Neuronal stem cell (in vitro differentiated cells): ENCODE data around the gene PIK3R2.

Experiments used
- DNase-seq: peaks from one replicate; pipeline ENCODE4 v3.0.0-alpha.2; 2013; ENCODE audit warnings: low spot score
- H2AFZ ChIP-seq: one replicate; pipeline ENCODE4 v1.6.1; 2013; ENCODE audit warnings: mild to moderate bottlenecking, low read length, inconsistent platforms
- H2AK5ac ChIP-seq: 2 replicates; pipeline ENCODE4 v1.6.1; 2013; ENCODE audit warnings: low read depth, mild to moderate bottlenecking, inconsistent platforms, low read length, moderate library complexity, mixed read lengths
- H2BK120ac ChIP-seq: 2 replicates; pipeline ENCODE4 v1.6.1; 2013; ENCODE audit warnings: low read depth, mild to moderate bottlenecking, inconsistent platforms, low read length, moderate library complexity, mixed read lengths
- H2BK12ac ChIP-seq: one replicate; pipeline ENCODE4 v1.6.1; 2013; ENCODE audit warnings: low read length, inconsistent platforms
- H2BK15ac ChIP-seq: 2 replicates; pipeline ENCODE4 v1.6.1; 2013; ENCODE audit warnings: mild to moderate bottlenecking, low read length, inconsistent platforms, mixed read lengths
- H2BK5ac ChIP-seq: one replicate; pipeline ENCODE4 v1.6.1; 2013; ENCODE audit warnings: inconsistent platforms, mild to moderate bottlenecking, low read length, moderate library complexity
- H3K14ac ChIP-seq: one replicate; pipeline ENCODE4 v1.6.1; 2013; ENCODE audit warnings: low read length, inconsistent platforms
- H3K18ac ChIP-seq: 2 replicates; pipeline ENCODE4 v1.6.1; 2013; ENCODE audit warnings: low read length, inconsistent platforms
- H3K23ac ChIP-seq: 2 replicates; pipeline ENCODE4 v1.6.1; 2013; ENCODE audit warnings: low read depth, mild to moderate bottlenecking, mixed read lengths, low read length, inconsistent platforms; ENCODE audit not compliant: poor library complexity
- H3K27ac ChIP-seq: replicated peaks from 3 replicates; pipeline ENCODE4 v1.5.1; 2013; ENCODE audit warnings: low read length, inconsistent platforms
- H3K27me3 ChIP-seq, 3 experiments: 2 replicates each; pipeline ENCODE4 v1.6.1; 2013; ENCODE audit warnings: low read length in 3 of 3, mild to moderate bottlenecking in 2 of 3, inconsistent platforms in 1 of 3, low read depth in 1 of 3, mixed read lengths in 1 of 3, moderate library complexity in 1 of 3; ENCODE audit not compliant: control insufficient read depth in 3 of 3, insufficient read depth in 3 of 3
- H3K36me3 ChIP-seq, 2 donors: replicated peaks in 1 of 2; 2 replicates each; pipeline ENCODE4 v1.6.1; 2013; ENCODE audit warnings: low read length in 2 of 2; ENCODE audit not compliant: control insufficient read depth in 2 of 2, insufficient read depth in 2 of 2
- H3K4ac ChIP-seq: 2 replicates; pipeline ENCODE4 v1.6.1; 2013; ENCODE audit warnings: inconsistent platforms, mild to moderate bottlenecking, low read length, moderate library complexity
- H3K4me1 ChIP-seq, 2 donors: 1 replicate in 1 of 2; 2 replicates in 1 of 2; pipeline ENCODE4 v1.6.1; 2013; ENCODE audit warnings: low read length in 2 of 2, low read depth in 1 of 2; ENCODE audit not compliant: control insufficient read depth in 2 of 2, insufficient read depth in 1 of 2
- H3K4me2 ChIP-seq: one replicate; pipeline ENCODE4 v1.6.1; 2013; ENCODE audit warnings: mild to moderate bottlenecking, low read length, inconsistent platforms; ENCODE audit not compliant: insufficient read depth, poor library complexity, severe bottlenecking
- H3K4me3 ChIP-seq, 2 donors: 2 replicates each; pipeline ENCODE4 v1.5.1; 2013; ENCODE audit warnings: low read length in 2 of 2, mild to moderate bottlenecking in 2 of 2, inconsistent platforms in 1 of 2, moderate library complexity in 1 of 2
- H3K79me1 ChIP-seq: one replicate; pipeline ENCODE4 v1.6.1; 2013; ENCODE audit warnings: low read depth, mild to moderate bottlenecking, inconsistent platforms, low read length, moderate library complexity
- H3K9ac ChIP-seq: one replicate; pipeline ENCODE4 v1.6.1; 2013; ENCODE audit warnings: mild to moderate bottlenecking, low read depth, low read length, inconsistent platforms; ENCODE audit not compliant: poor library complexity
- H3K9me3 ChIP-seq, 2 donors: replicated peaks in 1 of 2; 2 replicates each; pipeline versions ENCODE3 to v1.6.1; 2013; ENCODE audit warnings: low read length in 2 of 2, mild to moderate bottlenecking in 2 of 2, inconsistent platforms in 1 of 2, low read depth in 1 of 2, mixed read lengths in 1 of 2, moderate library complexity in 1 of 2; ENCODE audit not compliant: control insufficient read depth in 2 of 2, insufficient read depth in 1 of 2
- H4K8ac ChIP-seq: one replicate; pipeline ENCODE4 v1.6.1; 2013; ENCODE audit warnings: low read depth, mild to moderate bottlenecking, inconsistent platforms, low read length, moderate library complexity
- H4K91ac ChIP-seq: one replicate; pipeline ENCODE4 v1.6.1; 2013; ENCODE audit warnings: low read length, low read depth, mild to moderate bottlenecking, inconsistent platforms; ENCODE audit not compliant: poor library complexity
- WGBS, 2 donors: extraction: QIAGEN DNeasy Blood & Tissue Kit; methylation state at CpG; one replicate each; pipeline ENCODE4 v1.1.7; 2013; ENCODE audit warnings: missing lambda C conversion rate in 2 of 2, mixed read lengths in 1 of 2; ENCODE audit not compliant: insufficient read length in 2 of 2, insufficient replicate concordance in 1 of 2; ENCODE audit errors: extremely low coverage in 2 of 2; 5-methylcytosine and 5-hydroxymethylcytosine counted together

PIK3R2 gene

DNA sequence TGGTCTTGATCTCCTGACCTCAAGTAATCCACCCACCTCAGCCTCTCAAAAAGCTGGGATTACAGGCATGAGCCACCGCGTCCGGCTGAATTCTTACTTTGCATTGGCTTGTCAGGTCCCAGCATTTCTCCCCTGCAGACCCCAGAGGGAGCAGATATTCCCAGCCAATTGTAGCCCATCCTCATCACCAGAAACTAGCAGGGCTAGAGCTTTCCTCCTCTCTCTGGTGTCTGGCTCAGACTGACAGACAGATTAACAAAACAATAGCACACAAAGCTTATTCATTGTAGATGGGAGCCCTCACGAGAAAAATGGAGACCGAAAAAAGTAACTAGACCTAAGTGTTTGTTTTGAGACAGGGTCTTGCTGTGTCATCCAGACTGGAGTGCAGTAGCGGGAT lies 32.6 kb downstream of the PIK3R2 start:
- Histone ChIP-seq H4K91ac (no peak overlapping the region), H3K4me2 (no peak overlapping the region), H3K18ac (no peak overlapping the region), H2BK120ac (no peak overlapping the region), H3K4me3 (no peak overlapping the region), H3K36me3 (no peaks in the 10 kb centered on the region), H2BK12ac (no peak overlapping the region), H3K9me3 (no peaks in the 10 kb centered on the region), H2BK5ac (no peak overlapping the region), H3K27ac (no peak overlapping the region), H2BK15ac (no peak overlapping the region), H3K27me3 (no peaks in the 10 kb centered on the region), H3K79me1 (no peaks in the 10 kb centered on the region), H3K4me1 (no peaks in the 10 kb centered on the region), H2AFZ (peak overlapping the region; percentile 1), H3K14ac (no peak overlapping the region), H3K9ac (no peak overlapping the region), H4K8ac (no peak overlapping the region), H3K23ac (no peak overlapping the region), H2AK5ac (no peak overlapping the region), H3K4ac (no peak overlapping the region)
- DNase-seq: no peak
- WGBS, 2 donors: no CpG with 5 or more reads among the region's 6 CpGs

GRCh38 chr19:18190278-18190677 lies 37.3 kb downstream of the PIK3R2 start:
- Histone ChIP-seq H2BK15ac (no peak overlapping the region), H4K8ac (no peak overlapping the region), H3K4me3 (no peak overlapping the region), H2BK120ac (no peak overlapping the region), H3K27me3 (no peaks in the 10 kb centered on the region), H3K23ac (no peak overlapping the region), H3K4me1 (peaks cover 7 to 14% of the 10 kb centered on the region in 2 donors), H3K36me3 (peaks cover 0 to 4% of the 10 kb centered on the region in 2 donors), H2BK12ac (no peak overlapping the region), H3K9me3 (no peaks in the 10 kb centered on the region), H2BK5ac (no peak overlapping the region), H3K27ac (no peak overlapping the region), H3K9ac (no peak overlapping the region), H3K14ac (no peak overlapping the region), H2AFZ (no peak overlapping the region), H3K4me2 (no peak overlapping the region), H2AK5ac (no peak overlapping the region), H3K4ac (no peak overlapping the region), H3K18ac (no peak overlapping the region), H3K79me1 (no peaks in the 10 kb centered on the region), H4K91ac (no peak overlapping the region)
- no CpG with 5 or more reads among the region's 4 CpGs for WGBS, 2 donors
- DNase-seq: no peak

- H3K18ac ChIP-seq: no peak overlapping the region
- H3K4me2 ChIP-seq: no peak overlapping the region
- no peak overlapping the region for H3K14ac ChIP-seq
- no peak overlapping the region for H2AK5ac ChIP-seq
- H3K4me3 ChIP-seq: no peak overlapping the region
- H2BK120ac ChIP-seq: no peak overlapping the region
- H3K79me1 ChIP-seq: no peaks in the 10 kb centered on the region
- H3K4ac ChIP-seq: no peak overlapping the region
- no CpG with 5 or more reads among the region's 5 CpGs for WGBS, 2 donors
- no peak overlapping the region for H2BK5ac ChIP-seq
- peaks cover 8 to 15% of the 10 kb centered on the region in 2 donors for H3K36me3 ChIP-seq
- no peak overlapping the region for H3K23ac ChIP-seq
- H2BK12ac ChIP-seq: no peak overlapping the region
- no peak overlapping the region for H2BK15ac ChIP-seq
- H3K27me3 ChIP-seq: no peaks in the 10 kb centered on the region
- peaks cover 7 to 14% of the 10 kb centered on the region in 2 donors for H3K4me1 ChIP-seq
- H4K91ac ChIP-seq: no peak overlapping the region
- H2AFZ ChIP-seq: peak overlapping the region; percentile 55
- no peak overlapping the region for H4K8ac ChIP-seq
- H3K9ac ChIP-seq: no peak overlapping the region
- H3K9me3 ChIP-seq: no peaks in the 10 kb centered on the region
- H3K27ac ChIP-seq: no peak overlapping the region
- DNase-seq: no peak
These were observed 38.7 kb downstream of the PIK3R2 start for GRCh38 chr19:18191640-18192062.

GRCh38 chr19:18192673-18193387 lies 39.9 kb downstream of the PIK3R2 start, which contains the start of gene MPV17L2:
Gene MPV17L2 (plus strand): TSS chr19:18193218. CDS start chr19:18193282, 64 bp downstream.
- H2BK12ac ChIP-seq: no peak within 1 kb of the TSS
- peak within 1 kb of the TSS; percentile 90 for H3K18ac ChIP-seq
- H3K27me3 ChIP-seq: no peaks in the 10 kb centered on the region
- DNase-seq: peak; percentile 99
- peak within 1 kb of the TSS; percentile 61 for H2BK120ac ChIP-seq
- no peaks in the 10 kb centered on the region for H3K79me1 ChIP-seq
- H3K23ac ChIP-seq: peak within 1 kb of the TSS; percentile 27
- no peak within 1 kb of the TSS for H3K14ac ChIP-seq
- peaks cover 7 to 14% of the 10 kb centered on the region in 2 donors for H3K4me1 ChIP-seq
- no peak within 1 kb of the TSS for H2BK5ac ChIP-seq
- no peak within 1 kb of the TSS for H4K91ac ChIP-seq
- no peak within 1 kb of the TSS for H3K4ac ChIP-seq
- WGBS, 2 donors: no CpG with 5 or more reads among the region's 74 CpGs
- H3K4me3 ChIP-seq: peak within 1 kb of the TSS; percentile 75 to 94
- no peak within 1 kb of the TSS for H4K8ac ChIP-seq
- peak within 1 kb of the TSS; percentile 98 for H3K9ac ChIP-seq
- H3K9me3 ChIP-seq: no peaks in the 10 kb centered on the region
- peak within 1 kb of the TSS; percentile 89 for H2BK15ac ChIP-seq
- peak within 1 kb of the TSS; percentile 66 for H3K4me2 ChIP-seq
- H3K36me3 ChIP-seq: peaks cover 8 to 20% of the 10 kb centered on the region in 2 donors
- H2AFZ ChIP-seq: peak within 1 kb of the TSS; percentile 86
- peak within 1 kb of the TSS; percentile 54 for H3K27ac ChIP-seq
- H2AK5ac ChIP-seq: peak within 1 kb of the TSS; percentile 40
